PC-9 (cell line): ENCODE data around the gene STARD3NL. TPM values are rescaled to one million over a fixed set of nuclear protein-coding genes. Genes with fewer than 3 reads are reported as not detected.
"Not testable (repeated sequence)": the region's sequence is repeated elsewhere in the genome, so short reads cannot be mapped to it uniquely, and the experiment has no call there.

Experiments
- BruUV-seq: library from RNA; stranded (reverse); fragments of 400-500 nt; replicated peaks from 2 replicates; lab custom pipeline; 2021; lab: Mats Ljungman, UMichigan
- CTCF ChIA-PET: fragments of 300-600 bp; sonication (Branson Sonifier 250); formaldehyde crosslinking; loops from one replicate; lab custom pipeline; 2022; ENCODE audit warnings: antibody characterized with exemption; lab: Charles Lee
- POLR2A ChIA-PET: fragments of 300-600 bp; sonication (Branson Sonifier 250); formaldehyde crosslinking; loops from one replicate; lab custom pipeline; 2022; ENCODE audit warnings: antibody characterized with exemption; ENCODE audit not compliant: unreplicated experiment; lab: Charles Lee
- DNase-seq, 2 experiments: peaks; one replicate each; pipeline versions ENCODE4 v3.0.0 to v3.0.0-alpha.2; 2015 to 2022; ENCODE audit warnings: mixed read lengths in 1 of 2
- H2AFZ ChIP-seq: fragments of 200-600 bp; sonication (generic); 2 replicates; pipeline ENCODE4 v1.8.1; 2017; ENCODE audit warnings: antibody characterized with exemption
- H3F3A ChIP-seq: fragments of 200-600 bp; sonication (generic); 2 replicates; pipeline ENCODE4 v1.8.1; 2017; ENCODE audit warnings: antibody characterized with exemption, mild to moderate bottlenecking, low read depth; ENCODE audit not compliant: insufficient read depth
- H3K27ac ChIP-seq: fragments of 200-600 bp; sonication (generic); 2 replicates; pipeline ENCODE4 v1.6.1; 2016; ENCODE audit warnings: mixed run types
- H3K27me3 ChIP-seq: fragments of 200-600 bp; sonication (generic); 2 replicates; pipeline ENCODE4 v1.6.1; 2016; ENCODE audit warnings: low read depth, mixed run types; ENCODE audit not compliant: insufficient read depth
- H3K36me3 ChIP-seq: fragments of 200-600 bp; sonication (generic); 2 replicates; pipeline ENCODE4 v1.6.1; 2016; ENCODE audit warnings: low read depth, mixed run types
- H3K4me1 ChIP-seq: fragments of 200-600 bp; sonication (generic); replicated peaks from 2 replicates; pipeline ENCODE4 v1.6.1; 2016; ENCODE audit warnings: mixed run types; ENCODE audit not compliant: insufficient read depth
- H3K4me2 ChIP-seq: fragments of 200-600 bp; sonication (generic); 2 replicates; pipeline ENCODE4 v1.6.1; 2017; ENCODE audit warnings: mixed run types
- H3K4me3 ChIP-seq: fragments of 200-600 bp; sonication (generic); 2 replicates; pipeline ENCODE4 v1.6.1; 2016; ENCODE audit warnings: mixed run types
- H3K79me2 ChIP-seq: fragments of 200-600 bp; sonication (generic); 2 replicates; pipeline ENCODE4 v1.6.1; 2017; ENCODE audit warnings: low read depth, mixed run types
- H3K9me2 ChIP-seq: fragments of 200-600 bp; sonication (generic); 2 replicates; pipeline ENCODE4 v1.8.1; 2017; ENCODE audit warnings: mild to moderate bottlenecking; ENCODE audit not compliant: insufficient read depth
- H3K9me3 ChIP-seq: fragments of 200-600 bp; sonication (generic); 2 replicates; pipeline ENCODE4 v1.8.1; 2016; ENCODE audit warnings: low read depth; ENCODE audit not compliant: insufficient read depth
- H4K20me1 ChIP-seq: fragments of 200-600 bp; sonication (generic); 2 replicates; pipeline ENCODE4 v1.8.1; 2017; ENCODE audit not compliant: insufficient read depth
- EZH2 ChIP-seq: fragments of 200-600 bp; sonication (generic); IDR thresholded peaks from 2 replicates; pipeline ENCODE4 v1.8.0; 2017; ENCODE audit warnings: antibody characterized with exemption, low read depth
- intact Hi-C: fragments of 100-400 bp; cut with micrococcal nuclease; formaldehyde crosslinking; loops from one replicate; pipeline ENCODE4 v1.10.0; 2022; ENCODE audit not compliant: unreplicated experiment
- total RNA-seq: library from RNA; stranded (reverse); gene quantifications from 2 replicates; pipeline ENCODE4 v1.2.3, GENCODE V29; 2021
- TF ChIP-seq, protein P1 (sequence below): fragments of 200-600 bp; sonication (generic); conservative IDR thresholded peaks from 2 replicates; pipeline ENCODE4 v1.6.1; 2017; ENCODE audit warnings: mixed run types, antibody characterized with exemption, mild to moderate bottlenecking, moderate library complexity

The STARD3NL gene
- total RNA-seq, 1 experiment from 2014 or later = 41.4 TPM

DNA sequence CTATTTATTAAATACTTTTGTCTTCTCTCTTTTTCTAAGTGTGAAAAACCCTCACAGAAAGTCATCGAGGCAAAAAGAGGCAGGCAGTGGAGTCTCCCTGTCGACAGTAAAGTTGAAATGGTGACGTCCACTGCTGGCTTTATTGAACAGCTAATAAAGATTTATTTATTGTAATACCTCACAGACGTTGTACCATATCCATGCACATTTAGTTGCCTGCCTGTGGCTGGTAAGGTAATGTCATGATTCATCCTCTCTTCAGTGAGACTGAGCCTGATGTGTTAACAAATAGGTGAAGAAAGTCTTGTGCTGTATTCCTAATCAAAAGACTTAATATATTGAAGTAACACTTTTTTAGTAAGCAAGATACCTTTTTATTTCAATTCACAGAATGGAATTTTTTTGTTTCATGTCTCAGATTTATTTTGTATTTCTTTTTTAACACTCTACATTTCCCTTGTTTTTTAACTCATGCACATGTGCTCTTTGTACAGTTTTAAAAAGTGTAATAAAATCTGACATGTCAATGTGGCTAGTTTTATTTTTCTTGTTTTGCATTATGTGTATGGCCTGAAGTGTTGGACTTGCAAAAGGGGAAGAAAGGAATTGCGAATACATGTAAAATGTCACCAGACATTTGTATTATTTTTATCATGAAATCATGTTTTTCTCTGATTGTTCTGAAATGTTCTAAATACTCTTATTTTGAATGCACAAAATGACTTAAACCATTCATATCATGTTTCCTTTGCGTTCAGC lies 52.0 kb downstream of the STARD3NL start:
- Histone ChIP-seq H4K20me1 (no peaks in the 10 kb centered on the region), H3F3A (no peaks in the 10 kb centered on the region), H3K9me2 (no peaks in the 10 kb centered on the region), H3K27me3 (0 out of 2 replicates have a peak, but pooled peaks cover 2% of the 10 kb centered on the region), H3K36me3 (0 out of 2 replicates have a peak, but pooled peaks cover 5% of the 10 kb centered on the region), H3K4me1 (no peaks in the 10 kb centered on the region), H3K4me2 (no peak overlapping the region), H3K4me3 (no peak overlapping the region), H3K79me2 (no peaks in the 10 kb centered on the region), H3K9me3 (no peaks in the 10 kb centered on the region), H3K27ac (no peak overlapping the region), H2AFZ (no peak overlapping the region)
- BruUV-seq = no TSS peak
- TF ChIP-seq, protein P1, sequence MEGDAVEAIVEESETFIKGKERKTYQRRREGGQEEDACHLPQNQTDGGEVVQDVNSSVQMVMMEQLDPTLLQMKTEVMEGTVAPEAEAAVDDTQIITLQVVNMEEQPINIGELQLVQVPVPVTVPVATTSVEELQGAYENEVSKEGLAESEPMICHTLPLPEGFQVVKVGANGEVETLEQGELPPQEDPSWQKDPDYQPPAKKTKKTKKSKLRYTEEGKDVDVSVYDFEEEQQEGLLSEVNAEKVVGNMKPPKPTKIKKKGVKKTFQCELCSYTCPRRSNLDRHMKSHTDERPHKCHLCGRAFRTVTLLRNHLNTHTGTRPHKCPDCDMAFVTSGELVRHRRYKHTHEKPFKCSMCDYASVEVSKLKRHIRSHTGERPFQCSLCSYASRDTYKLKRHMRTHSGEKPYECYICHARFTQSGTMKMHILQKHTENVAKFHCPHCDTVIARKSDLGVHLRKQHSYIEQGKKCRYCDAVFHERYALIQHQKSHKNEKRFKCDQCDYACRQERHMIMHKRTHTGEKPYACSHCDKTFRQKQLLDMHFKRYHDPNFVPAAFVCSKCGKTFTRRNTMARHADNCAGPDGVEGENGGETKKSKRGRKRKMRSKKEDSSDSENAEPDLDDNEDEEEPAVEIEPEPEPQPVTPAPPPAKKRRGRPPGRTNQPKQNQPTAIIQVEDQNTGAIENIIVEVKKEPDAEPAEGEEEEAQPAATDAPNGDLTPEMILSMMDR = no peak
- no peak for TF ChIP-seq EZH2
- intact Hi-C loops = loop anchor here (10.0 kb wide), 1 partner anchor 105 kb away; no protein-coding TSS in a partner anchor
- ChIA-PET CTCF (no interaction called here), POLR2A (no interaction called here)
- DNase-seq = no peak

DNA sequence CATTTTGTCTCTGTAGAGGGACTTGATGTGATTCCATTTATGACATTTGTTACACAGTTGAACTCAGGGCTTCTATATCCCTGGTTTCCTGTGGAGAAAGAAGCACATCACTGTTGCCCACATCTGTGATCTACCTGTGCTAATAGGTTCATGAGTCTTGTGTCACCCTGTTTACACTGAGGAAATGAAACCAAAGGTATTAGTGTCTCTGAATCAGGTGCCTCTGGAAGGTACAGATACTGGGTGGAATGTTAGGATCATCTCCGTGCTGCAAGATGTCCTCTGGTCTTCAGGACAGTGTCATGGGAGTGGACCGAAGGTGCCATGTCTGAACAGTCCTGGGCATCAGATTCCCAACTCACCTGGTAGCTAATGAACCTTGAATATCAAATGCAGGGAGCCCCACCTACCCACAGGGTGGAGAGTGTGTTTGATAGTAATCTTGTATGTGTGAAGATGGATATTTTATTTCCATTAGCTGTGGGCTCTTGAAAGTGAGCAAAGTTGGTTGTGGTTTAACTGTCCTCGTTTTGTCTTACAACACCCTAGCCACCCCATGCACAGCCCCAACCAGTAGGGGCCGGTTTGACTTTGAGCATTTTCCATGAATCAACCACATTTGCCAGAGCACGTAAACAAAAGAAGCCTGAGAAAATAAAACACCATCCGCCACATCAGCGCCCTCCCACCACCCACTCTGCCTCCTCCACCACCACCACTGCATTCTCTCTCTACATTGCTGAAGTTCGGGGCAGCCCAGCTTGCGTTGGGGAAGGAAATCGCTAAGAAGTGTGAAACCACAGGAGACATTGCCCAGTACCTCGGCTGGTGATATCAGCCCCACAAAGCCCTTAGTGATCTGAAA lies 54.7 kb downstream of the STARD3NL start:
- no peaks in the 10 kb centered on the region for H3K79me2 ChIP-seq
- POLR2A ChIA-PET = no interaction called here
- TSS peak; percentile 25 for BruUV-seq

DNA sequence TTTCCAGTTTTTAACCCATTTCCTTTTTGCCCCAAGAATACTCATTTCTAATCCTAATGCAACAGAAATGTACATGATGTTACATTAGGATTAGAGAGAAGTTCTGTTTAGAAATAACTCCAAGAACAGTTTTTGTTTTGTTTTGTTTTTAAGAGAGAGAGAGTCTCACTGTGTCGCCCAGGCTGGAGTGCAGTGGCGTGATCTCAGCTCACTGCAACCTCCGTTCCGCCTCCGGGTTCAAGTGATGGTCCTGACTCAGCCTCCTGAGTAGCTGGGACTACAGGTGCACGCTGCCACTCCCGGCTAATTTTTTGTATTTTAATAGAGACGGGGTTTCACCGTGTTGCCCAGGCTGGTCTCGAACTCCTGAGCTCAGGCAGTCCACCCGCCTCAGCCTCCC lies 56.7 kb downstream of the STARD3NL start:
- H3K4me1 ChIP-seq, BruUV-seq, H3K9me2 ChIP-seq, H3K36me3 ChIP-seq, intact Hi-C loops, CTCF ChIA-PET, H3K4me2 ChIP-seq, H2AFZ ChIP-seq, H3K27ac ChIP-seq, H3F3A ChIP-seq, DNase-seq, POLR2A ChIA-PET, H4K20me1 ChIP-seq, H3K9me3 ChIP-seq, H3K4me3 ChIP-seq, H3K79me2 ChIP-seq: not testable (repeated sequence)
- H3K27me3 ChIP-seq = peaks cover 39% of the 10 kb centered on the region

More for the DNA sequence above, 54.7 kb downstream of the STARD3NL start:
- intact Hi-C loops = no loop called here
- H3K4me3 ChIP-seq = no peak overlapping the region
- DNase-seq = no peak
- CTCF ChIA-PET = interaction anchor here (0.5 kb wide), 1 partner anchor 1049 kb away, joined by 5 read pairs; no protein-coding TSS in a partner anchor
- H2AFZ ChIP-seq = no peak overlapping the region
- no peak overlapping the region for H3K27ac ChIP-seq
- H4K20me1 ChIP-seq = no peaks in the 10 kb centered on the region
- no peak for TF ChIP-seq EZH2
- TF ChIP-seq, protein P1 = no peak
- no peaks in the 10 kb centered on the region for H3F3A ChIP-seq
- H3K4me2 ChIP-seq = no peak overlapping the region
- no peaks in the 10 kb centered on the region for H3K9me3 ChIP-seq
- H3K27me3 ChIP-seq = peaks cover 27% of the 10 kb centered on the region; the same call in 1 of the 2 replicates
- no peaks in the 10 kb centered on the region for H3K9me2 ChIP-seq
- no peaks in the 10 kb centered on the region for H3K4me1 ChIP-seq
- 0 out of 2 replicates have a peak, but pooled peaks cover 5% of the 10 kb centered on the region for H3K36me3 ChIP-seq
